Activated CD8-positive, alpha-beta memory T cell treated with anti-CD3 and anti-CD28 coated beads, Interleukin-2, amount 10 ng/mL, durations not matched to agents 7 days and 5 days (primary cell): Measurements from ENCODE around the gene DOK5. TPM values are rescaled to one million over a fixed set of nuclear protein-coding genes. Genes with fewer than 3 reads are reported as not detected.

Source experiments
- ATAC-seq: fragments of 150-1000 bp; cut with Tn5 transposase; one replicate; pipeline ENCODE4 v1.10.0; 2021; ENCODE audit warnings: moderate library complexity
- CTCF ChIA-PET: fragments of 350-600 bp; sonication (Branson Sonifier 250); formaldehyde crosslinking; loops from one replicate; lab custom pipeline; 2021; ENCODE audit warnings: antibody characterized with exemption; lab: Charles Lee
- DNase-seq: peaks from one replicate; pipeline ENCODE4 v3.0.0-alpha.2; 2020
- H3K27ac Mint-ChIP-seq: one replicate; pipeline ENCODE4 v1.8.0; 2021; ENCODE audit warnings: mild to moderate bottlenecking, mixed read lengths
- H3K27me3 Mint-ChIP-seq: one replicate; pipeline ENCODE4 v1.8.0; 2021; ENCODE audit warnings: mixed read lengths
- H3K36me3 Mint-ChIP-seq: one replicate; pipeline ENCODE4 v1.8.0; 2021; ENCODE audit warnings: mild to moderate bottlenecking, mixed read lengths
- H3K4me1 Mint-ChIP-seq: one replicate; pipeline ENCODE4 v1.8.0; 2021; ENCODE audit warnings: mixed read lengths
- H3K4me3 Mint-ChIP-seq: one replicate; pipeline ENCODE4 v1.8.0; 2021; ENCODE audit warnings: mild to moderate bottlenecking, moderate library complexity, mixed read lengths
- H3K9me3 Mint-ChIP-seq: one replicate; pipeline ENCODE4 v1.8.0; 2022; ENCODE audit warnings: low read depth, mixed read lengths
- total RNA-seq, 2 experiments: library from RNA; stranded (reverse); gene quantifications; one replicate each; pipeline ENCODE4 v1.2.3, GENCODE V29; 2021

The DOK5 gene
- total RNA-seq, 2 experiments from 2014 or later: 4.4 TPM; not detected in 1

DNA sequence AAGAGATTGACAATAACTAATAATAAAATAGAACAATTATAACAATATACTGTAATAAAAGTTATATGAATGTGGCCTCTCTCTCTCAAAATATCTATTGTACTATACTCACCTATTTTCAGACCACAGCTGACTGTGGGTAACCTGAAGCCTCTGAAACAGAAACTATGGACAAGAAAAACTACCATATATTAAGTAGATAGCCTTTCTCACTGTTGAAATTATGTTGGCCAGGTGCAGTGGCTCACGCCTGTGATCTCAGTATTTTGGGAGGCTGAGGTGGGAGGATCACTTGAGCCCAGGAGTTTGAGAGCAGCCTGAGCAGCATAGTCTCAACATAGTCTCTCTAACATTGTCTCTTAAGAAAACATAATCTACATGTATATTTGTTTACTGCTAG, 89.9 kb downstream of the DOK5 start:
- no peaks in the 10 kb centered on the region for H3K27me3 Mint-ChIP-seq
- no peaks in the 10 kb centered on the region for H3K9me3 Mint-ChIP-seq
- no peaks in the 10 kb centered on the region for H3K4me1 Mint-ChIP-seq
- DNase-seq (no peak), ATAC-seq (no peak)
- no peak overlapping the region for H3K4me3 Mint-ChIP-seq
- no peak overlapping the region for H3K27ac Mint-ChIP-seq
- H3K36me3 Mint-ChIP-seq: no peaks in the 10 kb centered on the region
- CTCF ChIA-PET: no interaction called here

DNA sequence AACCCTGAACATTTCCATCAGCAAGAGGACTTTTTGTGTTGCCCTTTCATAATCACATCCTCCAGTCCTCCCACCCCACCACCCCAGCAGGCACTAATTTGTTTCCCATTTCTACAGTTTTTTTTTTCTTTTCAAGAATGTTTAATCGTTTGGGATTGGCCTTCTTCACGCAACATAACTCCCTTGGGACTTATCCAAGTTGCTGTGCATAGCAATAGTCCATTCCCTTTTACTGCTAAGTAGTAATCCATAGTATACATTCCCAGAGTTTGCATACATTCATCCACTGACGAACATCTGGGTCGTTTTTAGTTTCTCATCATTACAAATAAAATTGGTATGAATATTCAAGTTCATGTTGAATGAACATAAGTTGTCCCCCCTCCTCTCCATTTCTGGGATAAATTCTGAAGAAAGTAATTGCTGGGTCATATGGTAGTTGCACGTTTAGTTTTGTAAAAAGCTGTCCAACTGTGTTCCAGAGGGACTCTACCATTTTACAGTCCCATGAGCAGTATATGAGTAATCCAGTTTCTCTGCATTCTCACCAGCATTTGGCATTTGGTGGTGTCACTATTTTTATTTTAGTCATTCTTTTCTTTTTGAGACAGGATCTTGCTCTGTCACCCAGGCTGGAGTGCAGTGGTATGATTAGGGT, 90.8 kb downstream of the DOK5 start:
- Mint-ChIP-seq H3K36me3 (no peaks in the 10 kb centered on the region), H3K27ac (no peak overlapping the region), H3K4me3 (no peak overlapping the region), H3K27me3 (no peaks in the 10 kb centered on the region), H3K4me1 (no peaks in the 10 kb centered on the region), H3K9me3 (no peaks in the 10 kb centered on the region)
- CTCF ChIA-PET: no interaction called here
- ATAC-seq (no peak), DNase-seq (no peak)

DNA sequence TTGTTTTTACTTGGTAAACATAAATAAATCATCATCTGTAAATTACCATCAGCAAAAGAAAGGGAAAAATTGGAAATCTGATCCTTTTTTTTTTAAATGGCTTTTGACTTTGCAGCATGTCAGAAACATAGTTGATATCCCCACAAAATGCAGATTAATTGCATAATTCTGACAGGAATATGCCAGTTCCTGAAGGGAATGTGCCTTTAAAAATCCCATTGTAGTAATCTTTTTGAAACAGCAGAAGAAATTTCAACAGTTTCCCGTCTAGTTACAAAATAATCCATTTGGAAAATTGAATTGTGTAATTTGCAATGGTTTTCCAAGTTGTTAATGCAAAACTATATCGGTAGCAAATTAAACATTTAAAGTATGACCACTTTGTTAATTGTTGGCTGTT, 95.2 kb downstream of the DOK5 start:
- Mint-ChIP-seq H3K27me3 (no peaks in the 10 kb centered on the region), H3K9me3 (no peaks in the 10 kb centered on the region), H3K4me3 (no peak overlapping the region), H3K4me1 (no peaks in the 10 kb centered on the region), H3K36me3 (no peaks in the 10 kb centered on the region), H3K27ac (no peak overlapping the region)
- CTCF ChIA-PET: no interaction called here
- no peak for ATAC-seq
- no peak for DNase-seq

DNA sequence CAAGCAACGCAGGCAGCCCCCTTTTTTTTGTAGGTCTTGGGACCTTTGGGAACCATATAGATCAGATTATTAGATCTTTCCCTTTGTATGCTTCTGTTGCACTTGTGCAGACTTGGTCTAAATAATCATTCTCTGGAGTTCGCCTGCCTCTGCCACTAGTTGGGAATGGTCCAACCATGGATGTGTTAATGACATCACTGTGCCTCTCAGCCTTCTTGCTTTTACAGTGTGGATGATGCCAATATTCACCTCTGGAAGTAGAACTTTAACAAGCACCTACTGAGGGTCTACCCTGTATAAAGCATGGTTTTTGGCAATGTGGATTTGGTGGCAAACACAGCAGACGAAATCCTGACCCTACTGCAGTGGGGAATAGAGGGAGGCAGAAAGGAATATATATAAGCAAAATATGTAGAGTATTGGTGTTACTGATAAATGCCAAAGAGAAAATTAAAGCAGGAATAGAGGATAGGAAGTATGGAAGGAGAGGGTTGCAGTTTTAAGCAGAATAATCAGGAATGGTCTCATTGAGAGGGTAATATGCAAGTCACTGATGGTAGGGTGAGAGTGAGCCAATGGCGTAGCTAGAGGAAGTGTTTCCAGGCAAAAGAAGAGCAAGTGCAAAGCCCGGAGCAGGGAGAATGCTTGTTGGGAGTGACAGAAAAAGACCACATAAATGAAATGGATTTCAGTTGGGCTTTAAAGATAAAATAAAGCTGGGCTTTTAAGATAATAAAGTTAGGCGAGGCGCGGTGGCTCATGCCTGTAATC, 97.5 kb downstream of the DOK5 start:
- CTCF ChIA-PET: interaction anchor here (0.7 kb wide), 1 partner anchor 1134 kb away, joined by 4 read pairs; no protein-coding TSS in a partner anchor
- no peak overlapping the region for H3K27ac Mint-ChIP-seq
- DNase-seq (no peak), ATAC-seq (no peak)
- H3K4me1 Mint-ChIP-seq: no peaks in the 10 kb centered on the region
- H3K27me3 Mint-ChIP-seq: no peaks in the 10 kb centered on the region
- no peaks in the 10 kb centered on the region for H3K36me3 Mint-ChIP-seq
- H3K9me3 Mint-ChIP-seq: no peaks in the 10 kb centered on the region
- no peak overlapping the region for H3K4me3 Mint-ChIP-seq

DNA sequence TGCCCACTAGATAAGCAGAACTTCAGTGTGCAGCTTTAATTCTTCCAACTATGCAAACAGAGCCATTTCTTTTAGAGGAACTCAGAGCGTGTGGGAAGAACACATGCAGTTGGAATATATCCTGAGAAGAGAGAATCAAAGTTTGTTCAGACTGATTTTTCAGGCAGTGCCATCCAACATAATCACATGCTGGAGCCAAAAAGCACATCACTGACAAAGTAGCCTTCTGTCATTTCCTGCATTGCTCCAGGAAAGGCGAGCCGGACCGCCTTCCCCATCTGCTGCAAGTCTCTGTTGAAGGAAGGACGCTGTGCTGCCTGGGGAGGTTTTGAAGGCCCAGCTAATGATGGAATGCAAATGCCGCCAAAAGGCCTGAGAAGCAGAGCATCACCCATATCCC, 98.4 kb downstream of the DOK5 start:
- no peaks in the 10 kb centered on the region for H3K4me1 Mint-ChIP-seq
- H3K4me3 Mint-ChIP-seq: no peak overlapping the region
- CTCF ChIA-PET: no interaction called here

DNA sequence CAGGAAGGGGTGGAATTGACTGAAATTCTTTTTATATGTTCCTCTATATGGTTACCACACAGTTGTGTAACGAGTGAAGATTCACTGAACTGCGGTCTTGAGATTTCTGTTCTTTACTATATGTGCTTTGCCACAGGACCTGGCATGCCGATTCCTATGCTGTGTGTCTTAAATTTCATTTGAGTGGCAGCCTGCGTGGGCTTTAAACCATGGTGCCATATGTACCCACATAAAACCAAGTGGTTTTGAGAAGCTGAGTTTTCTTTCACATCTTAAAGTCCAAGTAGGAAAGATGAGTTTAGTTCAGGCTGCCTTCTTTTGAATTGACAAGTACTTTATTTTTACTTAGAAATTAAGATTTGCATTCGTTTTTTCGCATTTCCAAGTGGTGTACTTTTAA, 101.1 kb downstream of the DOK5 start:
- no peaks in the 10 kb centered on the region for H3K27me3 Mint-ChIP-seq
- DNase-seq (no peak), ATAC-seq (no peak)
- no peaks in the 10 kb centered on the region for H3K4me1 Mint-ChIP-seq
- H3K9me3 Mint-ChIP-seq: no peaks in the 10 kb centered on the region
- CTCF ChIA-PET: no interaction called here
- no peak overlapping the region for H3K27ac Mint-ChIP-seq
- no peak overlapping the region for H3K4me3 Mint-ChIP-seq
- H3K36me3 Mint-ChIP-seq: no peaks in the 10 kb centered on the region

More for the DNA sequence above, 98.4 kb downstream of the DOK5 start:
- Mint-ChIP-seq H3K9me3 (no peaks in the 10 kb centered on the region), H3K27ac (no peak overlapping the region), H3K27me3 (no peaks in the 10 kb centered on the region), H3K36me3 (no peaks in the 10 kb centered on the region)
- DNase-seq (no peak), ATAC-seq (no peak)

DNA sequence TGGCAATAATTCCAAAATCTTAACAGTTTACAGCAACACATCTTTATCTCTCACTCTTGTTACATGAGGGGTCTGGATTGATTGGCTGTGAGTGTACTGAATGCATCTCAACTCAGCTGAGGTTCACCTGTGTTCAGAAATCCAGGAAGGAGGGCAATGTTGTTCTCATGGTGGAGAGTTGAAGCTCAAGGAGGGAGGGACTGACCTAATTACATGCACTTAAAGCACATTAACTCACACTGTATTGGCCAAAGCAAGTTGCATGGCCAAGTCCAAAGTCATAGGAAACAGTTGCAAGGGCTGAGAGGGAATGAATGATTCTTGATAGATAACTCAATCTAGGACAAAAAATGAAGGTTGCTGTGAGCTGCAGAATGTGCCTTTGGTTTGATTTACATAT, 102.2 kb downstream of the DOK5 start:
- CTCF ChIA-PET: no interaction called here
- no peak overlapping the region for H3K27ac Mint-ChIP-seq
- ATAC-seq (no peak), DNase-seq (no peak)
- H3K4me3 Mint-ChIP-seq: no peak overlapping the region
- no peaks in the 10 kb centered on the region for H3K27me3 Mint-ChIP-seq
- no peaks in the 10 kb centered on the region for H3K36me3 Mint-ChIP-seq
- no peaks in the 10 kb centered on the region for H3K9me3 Mint-ChIP-seq
- H3K4me1 Mint-ChIP-seq: no peaks in the 10 kb centered on the region

DNA sequence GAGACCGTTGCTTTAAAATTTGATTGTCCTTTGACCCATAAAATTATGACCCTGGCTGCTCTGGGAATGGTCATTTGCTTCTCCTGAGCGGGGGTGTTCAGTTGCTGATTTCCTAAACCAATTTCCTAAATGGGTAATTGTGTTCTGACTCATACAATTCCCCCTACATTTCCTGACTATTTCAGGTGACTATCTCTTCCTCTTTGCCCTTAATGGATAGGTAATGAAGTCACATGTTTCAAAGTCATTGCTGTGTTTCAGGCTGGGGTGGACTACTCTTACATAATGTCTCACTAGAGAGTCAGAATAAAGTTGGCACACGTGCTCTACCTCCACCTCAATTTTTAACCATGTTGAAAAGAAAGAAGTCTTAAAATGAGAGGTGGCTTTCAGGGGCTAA, 109.8 kb downstream of the DOK5 start:
- no peak for DNase-seq
- Mint-ChIP-seq H3K36me3 (no peaks in the 10 kb centered on the region), H3K27me3 (no peaks in the 10 kb centered on the region), H3K4me1 (no peaks in the 10 kb centered on the region), H3K9me3 (no peaks in the 10 kb centered on the region), H3K27ac (no peak overlapping the region), H3K4me3 (no peak overlapping the region)
- CTCF ChIA-PET: no interaction called here
- ATAC-seq: no peak

DNA sequence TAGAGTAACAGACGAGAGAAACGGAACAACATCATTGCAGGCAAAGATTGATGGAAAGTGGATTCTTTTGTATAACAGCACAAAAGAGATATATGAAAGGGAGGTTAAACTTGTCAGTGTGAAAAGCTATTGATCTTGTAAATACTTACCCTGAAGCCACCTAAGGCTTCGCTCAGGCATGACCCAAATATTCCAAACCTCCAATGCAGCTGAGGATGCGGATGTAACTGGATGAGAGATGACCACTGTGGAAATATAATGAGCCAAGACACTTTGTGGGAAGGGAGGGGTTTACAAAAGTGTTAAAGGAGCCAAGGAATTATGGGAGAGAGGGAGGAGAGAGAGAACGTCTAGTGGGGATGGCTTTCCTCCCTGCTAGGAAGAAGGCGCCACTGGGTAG, 112.0 kb downstream of the DOK5 start:
- H3K9me3 Mint-ChIP-seq: no peaks in the 10 kb centered on the region

DNA sequence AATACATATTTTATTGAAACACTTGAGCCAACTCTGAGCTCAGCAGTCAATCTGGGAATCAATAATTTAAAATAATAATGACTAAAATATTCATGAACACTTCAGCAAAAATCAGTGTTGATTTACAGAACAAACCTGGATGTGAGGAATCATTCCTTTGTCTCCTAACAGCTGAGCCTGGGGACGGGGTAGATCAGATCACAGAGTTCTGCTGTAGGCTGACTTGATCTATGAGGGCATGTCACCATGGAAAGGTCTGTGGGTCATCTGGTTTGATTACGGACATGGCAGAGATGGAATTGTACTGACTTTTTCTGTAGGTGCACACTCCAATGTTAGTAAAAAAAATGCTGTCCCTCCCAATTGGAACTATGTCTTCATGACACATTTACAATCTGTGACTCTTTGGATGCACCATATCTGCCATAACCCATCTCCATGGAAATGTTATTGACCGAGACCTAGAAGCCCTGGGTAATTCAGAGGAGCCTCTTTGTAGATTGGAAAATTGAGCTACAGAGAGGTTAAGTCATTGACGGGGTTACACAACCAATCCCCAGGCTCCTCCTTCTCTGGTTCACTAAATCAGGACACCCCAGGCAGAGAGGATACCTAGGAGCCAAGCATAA, 114.1 kb downstream of the DOK5 start:
- Mint-ChIP-seq H3K36me3 (no peaks in the 10 kb centered on the region), H3K9me3 (no peaks in the 10 kb centered on the region), H3K27ac (no peak overlapping the region), H3K4me3 (no peak overlapping the region), H3K4me1 (no peaks in the 10 kb centered on the region), H3K27me3 (no peaks in the 10 kb centered on the region)
- DNase-seq: no peak
- CTCF ChIA-PET: no interaction called here
- no peak for ATAC-seq

More for the DNA sequence above, 112.0 kb downstream of the DOK5 start:
- H3K36me3 Mint-ChIP-seq: no peaks in the 10 kb centered on the region
- no peaks in the 10 kb centered on the region for H3K27me3 Mint-ChIP-seq
- H3K4me3 Mint-ChIP-seq: no peak overlapping the region
- ATAC-seq: no peak
- CTCF ChIA-PET: no interaction called here
- no peaks in the 10 kb centered on the region for H3K4me1 Mint-ChIP-seq
- no peak overlapping the region for H3K27ac Mint-ChIP-seq
- DNase-seq: no peak

DNA sequence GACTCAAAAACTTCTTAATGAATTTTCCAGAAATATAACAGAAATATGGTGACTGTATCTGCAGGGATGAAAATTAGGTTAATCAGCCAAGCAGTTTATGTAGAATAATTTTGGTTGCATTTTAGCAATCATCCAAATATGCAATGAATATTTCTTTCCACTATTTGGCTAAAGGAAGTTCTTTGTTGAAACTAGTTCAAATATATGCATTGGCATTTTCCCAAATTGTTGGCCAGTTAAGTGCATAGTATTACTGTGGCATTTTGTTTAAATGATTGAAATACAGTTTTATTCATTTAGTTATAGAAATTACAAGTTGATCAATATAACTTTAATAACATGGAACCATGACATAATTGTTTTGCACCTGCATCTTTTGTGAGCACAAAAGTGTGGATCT, 115.5 kb downstream of the DOK5 start:
- no peaks in the 10 kb centered on the region for H3K36me3 Mint-ChIP-seq
- H3K4me1 Mint-ChIP-seq: no peaks in the 10 kb centered on the region

DNA sequence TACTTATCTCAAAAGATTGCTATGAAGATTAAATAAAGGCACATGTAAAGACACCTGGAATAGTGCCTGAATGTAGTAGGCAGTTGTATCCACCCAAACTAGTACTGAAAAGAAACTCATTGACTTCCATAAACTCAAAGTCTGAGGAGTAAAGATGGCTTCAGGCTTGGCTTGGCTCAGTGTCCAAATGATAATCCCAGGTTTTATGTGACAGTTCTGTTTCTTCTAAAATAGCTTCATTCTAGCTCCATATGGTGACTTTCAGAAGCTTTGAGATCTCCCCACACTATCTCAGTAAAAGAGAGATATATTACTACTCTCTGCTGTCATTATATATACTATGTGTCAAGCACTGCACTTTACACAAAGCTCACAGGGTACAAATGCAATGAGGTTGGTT, 121.3 kb downstream of the DOK5 start:
- no peak overlapping the region for H3K27ac Mint-ChIP-seq
- DNase-seq (no peak), ATAC-seq (no peak)
- CTCF ChIA-PET: no interaction called here
- no peaks in the 10 kb centered on the region for H3K27me3 Mint-ChIP-seq
- no peak overlapping the region for H3K4me3 Mint-ChIP-seq
- H3K36me3 Mint-ChIP-seq: no peaks in the 10 kb centered on the region
- peaks cover 4% of the 10 kb centered on the region for H3K9me3 Mint-ChIP-seq
- H3K4me1 Mint-ChIP-seq: no peaks in the 10 kb centered on the region

More for the DNA sequence above, 115.5 kb downstream of the DOK5 start:
- DNase-seq (no peak), ATAC-seq (no peak)
- H3K4me3 Mint-ChIP-seq: no peak overlapping the region
- CTCF ChIA-PET: no interaction called here
- H3K27me3 Mint-ChIP-seq: no peaks in the 10 kb centered on the region
- no peaks in the 10 kb centered on the region for H3K9me3 Mint-ChIP-seq
- no peak overlapping the region for H3K27ac Mint-ChIP-seq

DNA sequence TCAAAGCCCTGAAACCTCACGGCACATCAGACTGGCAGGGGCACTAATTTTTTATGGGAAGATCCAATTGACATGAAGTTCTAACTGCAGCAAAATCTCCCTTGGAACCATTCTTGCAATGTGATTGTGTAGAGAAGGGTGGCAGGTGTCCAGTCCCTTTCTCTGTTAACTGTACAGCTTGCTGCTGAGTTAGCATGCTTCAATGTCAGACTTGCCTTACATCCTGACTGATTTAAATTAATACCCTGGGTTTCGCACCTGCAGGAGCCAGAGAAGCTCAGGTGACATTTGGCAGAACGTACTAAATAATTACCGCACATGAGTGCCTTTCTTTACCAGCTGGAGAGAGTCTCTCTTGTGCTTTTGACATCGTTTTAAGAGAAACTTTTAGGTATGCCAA, 123.0 kb downstream of the DOK5 start:
- Mint-ChIP-seq H3K36me3 (no peaks in the 10 kb centered on the region), H3K27me3 (no peaks in the 10 kb centered on the region), H3K27ac (no peak overlapping the region), H3K9me3 (peaks cover 4% of the 10 kb centered on the region), H3K4me3 (no peak overlapping the region), H3K4me1 (no peaks in the 10 kb centered on the region)
- CTCF ChIA-PET: no interaction called here
- no peak for ATAC-seq
- no peak for DNase-seq

DNA sequence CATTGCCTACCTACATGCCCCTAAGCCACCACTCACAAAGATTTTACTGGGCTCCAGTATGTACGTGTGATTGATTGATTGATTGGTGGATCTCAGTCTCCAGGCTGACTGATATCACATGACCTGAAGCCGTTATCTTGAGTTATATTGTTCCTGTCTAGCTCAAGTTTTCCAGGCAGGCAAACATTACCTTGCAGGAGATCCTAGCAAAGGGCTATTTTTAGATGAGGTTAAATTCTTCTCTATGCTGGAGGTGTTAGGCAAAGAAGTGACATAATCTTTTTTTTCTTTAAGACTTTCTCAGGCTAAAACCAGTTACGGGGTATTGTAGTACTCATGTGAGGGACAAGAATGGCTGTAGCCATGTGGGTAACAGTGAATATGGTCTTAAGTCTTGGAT, 125.2 kb downstream of the DOK5 start:
- CTCF ChIA-PET: no interaction called here
- Mint-ChIP-seq H3K27ac (no peak overlapping the region), H3K9me3 (peaks cover 4% of the 10 kb centered on the region), H3K27me3 (no peaks in the 10 kb centered on the region), H3K4me3 (no peak overlapping the region), H3K4me1 (no peaks in the 10 kb centered on the region), H3K36me3 (no peaks in the 10 kb centered on the region)
- DNase-seq (no peak), ATAC-seq (no peak)
